ENCODE results near the gene CENPL.
"Not testable (repeated sequence)": the region's sequence is repeated elsewhere in the genome, so short reads cannot be mapped to it uniquely, and the experiment has no call there.

Gene CENPL

DNA sequence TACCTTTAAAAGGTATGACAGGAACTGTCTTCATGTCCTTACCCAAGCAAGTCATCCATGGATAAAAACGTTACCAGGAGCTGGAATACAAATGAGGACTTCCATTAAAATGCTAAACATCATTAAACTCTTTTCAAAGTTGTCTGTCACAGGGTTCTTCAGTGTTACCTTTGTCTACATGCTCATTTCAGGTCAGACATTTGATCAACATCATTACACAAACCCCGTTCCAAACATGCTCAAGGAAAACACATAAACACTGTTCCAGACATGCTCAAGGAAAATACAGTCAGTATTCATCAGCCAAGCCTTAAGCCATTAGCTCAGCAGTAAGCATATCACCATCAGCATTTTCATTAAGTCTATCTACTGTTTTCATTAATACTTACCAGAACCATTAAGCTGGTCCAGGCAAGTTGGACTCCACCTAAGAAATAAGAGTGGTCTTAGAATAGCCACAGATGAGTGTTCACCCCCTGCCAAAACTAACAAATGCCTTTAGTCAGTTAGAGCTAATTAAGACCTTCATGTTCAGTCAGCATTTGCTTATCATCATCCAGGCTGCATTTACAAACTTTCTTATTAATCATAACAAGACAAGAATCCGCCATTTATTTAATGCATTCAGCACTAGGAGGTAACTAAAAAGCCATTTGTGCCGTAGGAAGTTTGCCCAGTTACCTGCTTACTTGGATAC, 40.9 kb upstream of the CENPL start:
- Histone ChIP-seq H3K27me3 (replicated peaks; ENCODE audit: control insufficient read depth, insufficient read depth, low read length) (no peaks in the 10 kb centered on the region), H3K9me3 (ENCODE audit: control insufficient read depth, low read length) (no peaks in the 10 kb centered on the region), H3K4me3 (ENCODE audit: low read length) (peak overlapping the region; percentile 100), H3K4me1 (ENCODE audit: control insufficient read depth, insufficient read depth, low read length) (peaks cover 49% of the 10 kb centered on the region), H3K9ac (ENCODE audit: low read length) (peak overlapping the region; percentile 95), H3K36me3 (ENCODE audit: control insufficient read depth, insufficient read depth, low read length, severe bottlenecking) (peaks cover 56% of the 10 kb centered on the region)
- no peak for DNase-seq (ENCODE audit: low read depth)

GRCh38 chr1:173864179-173864867, 39.6 kb upstream of the CENPL start:
- Histone ChIP-seq H3K4me3 (ENCODE audit: low read length) (peak overlapping the region; percentile 100), H3K4me1 (ENCODE audit: control insufficient read depth, insufficient read depth, low read length) (peaks cover 40% of the 10 kb centered on the region), H3K9ac (ENCODE audit: low read length) (peak overlapping the region; percentile 39), H3K36me3 (ENCODE audit: control insufficient read depth, insufficient read depth, low read length, severe bottlenecking) (peaks cover 56% of the 10 kb centered on the region), H3K9me3 (ENCODE audit: control insufficient read depth, low read length) (no peaks in the 10 kb centered on the region), H3K27me3 (replicated peaks; ENCODE audit: control insufficient read depth, insufficient read depth, low read length) (no peaks in the 10 kb centered on the region)
- DNase-seq (ENCODE audit: low read depth), result no peak

- Histone ChIP-seq H3K9ac (ENCODE audit: low read length) (peak overlapping the region; percentile 39), H3K4me1 (ENCODE audit: control insufficient read depth, insufficient read depth, low read length) (peaks cover 34% of the 10 kb centered on the region), H3K4me3 (ENCODE audit: low read length) (peak overlapping the region; percentile 100), H3K27me3 (replicated peaks; ENCODE audit: control insufficient read depth, insufficient read depth, low read length) (no peaks in the 10 kb centered on the region), H3K9me3 (ENCODE audit: control insufficient read depth, low read length) (no peaks in the 10 kb centered on the region), H3K36me3 (ENCODE audit: control insufficient read depth, insufficient read depth, low read length, severe bottlenecking) (peaks cover 60% of the 10 kb centered on the region)
- no peak for DNase-seq (ENCODE audit: low read depth)
These were observed 38.8 kb upstream of the CENPL start for GRCh38 chr1:173863224-173864161.

DNA sequence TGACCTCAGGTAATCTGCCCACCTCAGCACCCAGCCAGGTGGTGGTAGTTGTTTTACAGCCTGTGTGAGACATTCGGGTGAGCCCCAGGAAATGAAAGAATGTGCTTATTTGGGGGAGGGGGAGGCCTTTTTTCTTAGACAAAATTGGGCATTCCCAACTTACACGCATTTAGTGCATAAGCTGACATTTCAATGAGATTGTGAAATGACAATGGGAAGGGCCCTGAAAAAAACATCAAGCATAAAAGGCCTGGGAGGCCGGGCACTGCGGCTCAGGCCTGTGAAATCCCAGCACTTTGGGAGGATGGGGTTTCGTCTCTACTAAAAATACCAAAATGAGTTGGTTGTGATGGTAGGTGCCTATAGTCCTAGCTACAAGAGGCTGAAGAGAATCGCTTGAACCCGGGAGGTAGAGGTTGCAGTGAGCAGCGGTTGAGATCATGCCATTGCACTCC, 38.1 kb upstream of the CENPL start:
- Histone ChIP-seq H3K9ac (ENCODE audit: low read length) (no peak overlapping the region), H3K4me1 (ENCODE audit: control insufficient read depth, insufficient read depth, low read length) (peaks cover 34% of the 10 kb centered on the region), H3K9me3 (ENCODE audit: control insufficient read depth, low read length) (no peaks in the 10 kb centered on the region), H3K27me3 (replicated peaks; ENCODE audit: control insufficient read depth, insufficient read depth, low read length) (no peaks in the 10 kb centered on the region), H3K4me3 (ENCODE audit: low read length) (no peak overlapping the region), H3K36me3 (ENCODE audit: control insufficient read depth, insufficient read depth, low read length, severe bottlenecking) (peaks cover 67% of the 10 kb centered on the region)
- no peak for DNase-seq (ENCODE audit: low read depth)

GRCh38 chr1:173862146-173862768, 37.6 kb upstream of the CENPL start:
- not testable (repeated sequence) for H3K27me3 ChIP-seq (replicated peaks; ENCODE audit: control insufficient read depth, insufficient read depth, low read length); H3K9ac ChIP-seq (ENCODE audit: low read length); H3K9me3 ChIP-seq (ENCODE audit: control insufficient read depth, low read length); DNase-seq (ENCODE audit: low read depth); H3K4me3 ChIP-seq (ENCODE audit: low read length)
- peaks cover 72% of the 10 kb centered on the region for H3K36me3 ChIP-seq (ENCODE audit: control insufficient read depth, insufficient read depth, low read length, severe bottlenecking)
- H3K4me1 ChIP-seq (ENCODE audit: control insufficient read depth, insufficient read depth, low read length), result peaks cover 34% of the 10 kb centered on the region

DNA sequence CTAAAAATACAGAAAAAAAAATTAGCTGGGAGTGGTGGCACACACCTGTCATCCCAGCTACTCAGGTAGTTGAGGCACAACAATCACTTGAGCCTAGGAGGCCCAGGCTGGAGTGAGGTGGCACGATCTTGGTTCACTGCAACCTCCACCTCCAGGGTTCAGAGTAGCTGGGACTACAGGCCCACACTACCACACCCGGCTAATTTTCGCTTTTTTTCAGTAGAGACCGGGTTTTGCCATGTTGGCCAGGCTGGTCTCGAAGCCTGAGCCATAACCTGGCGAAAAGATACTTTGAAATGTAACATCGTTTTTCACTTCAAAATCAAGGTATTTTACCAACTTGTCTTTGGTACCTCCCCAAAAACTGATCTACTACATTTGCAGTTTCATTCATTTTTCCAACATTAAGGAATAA, 37.1 kb upstream of the CENPL start:
- no peaks in the 10 kb centered on the region for H3K27me3 ChIP-seq (replicated peaks; ENCODE audit: control insufficient read depth, insufficient read depth, low read length)
- peaks cover 34% of the 10 kb centered on the region for H3K4me1 ChIP-seq (ENCODE audit: control insufficient read depth, insufficient read depth, low read length)
- H3K9ac ChIP-seq (ENCODE audit: low read length), result no peak overlapping the region
- no peak for DNase-seq (ENCODE audit: low read depth)
- H3K36me3 ChIP-seq (ENCODE audit: control insufficient read depth, insufficient read depth, low read length, severe bottlenecking), result peaks cover 74% of the 10 kb centered on the region
- H3K4me3 ChIP-seq (ENCODE audit: low read length), result no peak overlapping the region
- no peaks in the 10 kb centered on the region for H3K9me3 ChIP-seq (ENCODE audit: control insufficient read depth, low read length)

DNA sequence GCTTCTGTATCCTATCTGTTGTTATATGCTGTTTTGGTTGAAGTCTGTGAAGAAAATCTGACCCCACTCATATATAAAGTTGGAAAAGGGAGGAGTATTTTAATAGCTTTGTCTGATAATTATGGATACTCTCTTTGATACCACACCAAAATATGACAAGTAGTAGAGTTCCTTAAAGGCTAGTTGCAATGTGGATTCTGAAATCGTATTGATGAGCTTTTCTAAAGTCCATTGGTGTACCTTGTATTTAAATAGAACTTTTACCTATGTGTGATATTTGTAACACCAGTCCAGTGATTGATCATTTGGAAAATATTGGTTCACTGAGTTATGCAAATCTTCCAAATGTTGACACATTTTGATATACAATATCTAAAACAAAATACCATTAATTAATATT, 35.4 kb upstream of the CENPL start:
- Histone ChIP-seq H3K9ac (ENCODE audit: low read length) (no peak overlapping the region), H3K4me3 (ENCODE audit: low read length) (no peak overlapping the region), H3K4me1 (ENCODE audit: control insufficient read depth, insufficient read depth, low read length) (peaks cover 19% of the 10 kb centered on the region), H3K9me3 (ENCODE audit: control insufficient read depth, low read length) (no peaks in the 10 kb centered on the region), H3K27me3 (replicated peaks; ENCODE audit: control insufficient read depth, insufficient read depth, low read length) (no peaks in the 10 kb centered on the region), H3K36me3 (ENCODE audit: control insufficient read depth, insufficient read depth, low read length, severe bottlenecking) (peaks cover 57% of the 10 kb centered on the region)
- no peak for DNase-seq (ENCODE audit: low read depth)

DNA sequence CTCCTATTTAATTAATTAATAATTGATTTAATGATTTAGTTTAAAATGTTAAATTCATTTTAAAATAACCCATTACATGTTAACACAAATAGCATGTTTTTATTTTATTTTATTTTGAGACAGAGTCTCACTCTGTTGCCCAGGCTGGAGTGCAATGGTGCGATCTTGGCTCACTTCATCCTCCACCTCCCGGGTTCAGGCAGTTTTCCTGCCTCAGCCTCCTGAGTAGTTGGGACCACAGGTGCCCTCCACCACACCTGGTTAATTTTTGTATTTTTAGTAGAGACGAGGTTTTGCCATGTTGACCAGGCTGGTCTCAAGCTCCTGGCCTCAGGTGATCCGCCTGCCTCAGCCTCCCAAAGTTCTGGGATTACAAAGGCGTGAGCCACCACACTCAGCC, 34.9 kb upstream of the CENPL start:
- peaks cover 52% of the 10 kb centered on the region for H3K36me3 ChIP-seq (ENCODE audit: control insufficient read depth, insufficient read depth, low read length, severe bottlenecking)
- H3K4me3 ChIP-seq (ENCODE audit: low read length); H3K27me3 ChIP-seq (replicated peaks; ENCODE audit: control insufficient read depth, insufficient read depth, low read length); H3K9ac ChIP-seq (ENCODE audit: low read length); H3K9me3 ChIP-seq (ENCODE audit: control insufficient read depth, low read length); DNase-seq (ENCODE audit: low read depth): not testable (repeated sequence)
- peaks cover 14% of the 10 kb centered on the region for H3K4me1 ChIP-seq (ENCODE audit: control insufficient read depth, insufficient read depth, low read length)

DNA sequence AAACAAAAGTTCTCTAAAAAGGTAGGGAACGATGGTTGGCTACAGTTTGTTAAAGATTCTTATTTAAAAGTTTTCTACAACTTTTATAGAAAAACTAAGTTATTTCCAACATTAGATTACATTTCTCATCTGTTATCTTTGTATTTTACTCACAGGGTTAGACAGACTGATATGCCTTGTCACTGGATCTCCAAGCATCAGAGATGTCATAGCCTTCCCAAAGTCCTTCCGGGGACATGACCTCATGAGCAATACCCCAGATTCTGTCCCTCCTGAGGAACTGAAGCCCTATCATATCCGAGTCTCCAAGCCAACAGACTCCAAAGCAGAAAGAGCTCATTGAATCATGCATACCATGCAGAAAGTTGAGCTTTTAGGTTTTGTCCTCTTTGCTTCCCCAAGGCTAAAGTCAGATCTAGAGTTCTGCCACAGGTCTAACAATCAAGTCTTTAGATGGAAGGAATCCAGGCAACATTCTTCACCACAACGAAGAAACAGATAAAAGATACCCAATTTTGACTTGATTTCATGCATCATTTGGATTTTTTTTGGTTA, 32.8 kb upstream of the CENPL start:
- peaks cover 45% of the 10 kb centered on the region for H3K36me3 ChIP-seq (ENCODE audit: control insufficient read depth, insufficient read depth, low read length, severe bottlenecking)
- H3K4me3 ChIP-seq (ENCODE audit: low read length), result no peak overlapping the region
- no peaks in the 10 kb centered on the region for H3K27me3 ChIP-seq (replicated peaks; ENCODE audit: control insufficient read depth, insufficient read depth, low read length)
- no peak overlapping the region for H3K9ac ChIP-seq (ENCODE audit: low read length)
- H3K4me1 ChIP-seq (ENCODE audit: control insufficient read depth, insufficient read depth, low read length), result peaks cover 4% of the 10 kb centered on the region
- no peaks in the 10 kb centered on the region for H3K9me3 ChIP-seq (ENCODE audit: control insufficient read depth, low read length)
- DNase-seq (ENCODE audit: low read depth), result no peak

DNA sequence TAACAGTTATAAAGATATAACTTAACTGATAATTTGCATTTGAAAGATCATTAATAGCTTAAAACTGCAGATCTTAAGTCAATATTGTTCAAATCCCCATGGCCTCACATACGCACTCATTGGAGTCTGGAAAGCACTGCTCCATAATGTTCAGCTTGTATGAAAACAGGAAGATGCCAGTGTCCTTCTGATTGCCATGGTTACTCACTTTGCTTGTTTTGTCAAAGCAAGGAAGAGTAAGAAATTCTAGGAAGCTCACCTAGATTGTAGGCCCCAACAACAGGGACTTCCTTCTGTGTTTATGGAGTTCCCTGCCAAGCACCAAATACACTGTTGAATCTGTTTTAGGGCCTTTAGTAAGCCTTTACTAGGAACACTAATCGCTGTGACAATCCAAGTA, 32.2 kb upstream of the CENPL start:
- H3K4me1 ChIP-seq (ENCODE audit: control insufficient read depth, insufficient read depth, low read length), result peaks cover 4% of the 10 kb centered on the region
- no peak for DNase-seq (ENCODE audit: low read depth)
- no peak overlapping the region for H3K4me3 ChIP-seq (ENCODE audit: low read length)
- H3K36me3 ChIP-seq (ENCODE audit: control insufficient read depth, insufficient read depth, low read length, severe bottlenecking), result peaks cover 44% of the 10 kb centered on the region
- H3K9ac ChIP-seq (ENCODE audit: low read length), result no peak overlapping the region
- no peaks in the 10 kb centered on the region for H3K9me3 ChIP-seq (ENCODE audit: control insufficient read depth, low read length)
- no peaks in the 10 kb centered on the region for H3K27me3 ChIP-seq (replicated peaks; ENCODE audit: control insufficient read depth, insufficient read depth, low read length)
